HFF-Myc (cell line): ENCODE measurements around the gene BPIFB6.

ENCODE experiments used
- DNase-seq: peaks from one replicate; pipeline ENCODE4 v3.0.0-alpha.2; 2011; ENCODE audit warnings: low read depth; ENCODE audit errors: extremely low read depth
- H3K4me3 ChIP-seq: replicated peaks from 2 replicates; pipeline ENCODE4 v1.5.1; 2011; ENCODE audit warnings: low read depth, mild to moderate bottlenecking, control low read depth, low read length
- CTCF ChIP-seq: IDR thresholded peaks from 2 replicates; pipeline ENCODE4 v1.5.1; 2012; ENCODE audit warnings: mild to moderate bottlenecking, low read depth, low read length, control low read depth; ENCODE audit errors: missing control alignments

The BPIFB6 gene

GRCh38 chr20:33031531-33031930 lies at the start of gene BPIFB6:
BPIFB6 (plus strand) TSS chr20:33031648; CDS start chr20:33031648, 0 bp downstream.
- no peak for TF ChIP-seq CTCF
- no peak for DNase-seq

GRCh38 chr20:32982617-32983458 lies 48.6 kb upstream of the BPIFB6 start:
- H3K4me3 ChIP-seq = no peak overlapping the region
- TF ChIP-seq CTCF = no peak
- DNase-seq = no peak

More at GRCh38 chr20:33031531-33031930, at the start of gene BPIFB6:
- H3K4me3 ChIP-seq = no peak within 1 kb of the TSS

GRCh38 chr20:32983459-32984112 lies 47.9 kb upstream of the BPIFB6 start:
- TF ChIP-seq CTCF = no peak
- no peak overlapping the region for H3K4me3 ChIP-seq
- no peak for DNase-seq

- DNase-seq = no peak
- no peak overlapping the region for H3K4me3 ChIP-seq
- TF ChIP-seq CTCF = no peak
Measured at GRCh38 chr20:32984196-32984595, 47.3 kb upstream of the BPIFB6 start.

- no peak for DNase-seq
- no peak for TF ChIP-seq CTCF
- H3K4me3 ChIP-seq = no peak overlapping the region
Measured at GRCh38 chr20:32984631-32985354, 46.7 kb upstream of the BPIFB6 start.

GRCh38 chr20:32985596-32985995 lies 45.9 kb upstream of the BPIFB6 start:
- no peak for TF ChIP-seq CTCF
- DNase-seq = no peak
- no peak overlapping the region for H3K4me3 ChIP-seq
